ENCODE data around the gene ZNF708. TPM values are rescaled to one million over a fixed set of nuclear protein-coding genes. Genes with fewer than 3 reads are reported as not detected.
"Not testable (repeated sequence)": the region's sequence is repeated elsewhere in the genome, so short reads cannot be mapped to it uniquely, and the experiment has no call there.

The ZNF708 gene
- total and polyA plus RNA-seq, 11 donors = 3.1 to 8.7 (median 4.0) TPM

DNA sequence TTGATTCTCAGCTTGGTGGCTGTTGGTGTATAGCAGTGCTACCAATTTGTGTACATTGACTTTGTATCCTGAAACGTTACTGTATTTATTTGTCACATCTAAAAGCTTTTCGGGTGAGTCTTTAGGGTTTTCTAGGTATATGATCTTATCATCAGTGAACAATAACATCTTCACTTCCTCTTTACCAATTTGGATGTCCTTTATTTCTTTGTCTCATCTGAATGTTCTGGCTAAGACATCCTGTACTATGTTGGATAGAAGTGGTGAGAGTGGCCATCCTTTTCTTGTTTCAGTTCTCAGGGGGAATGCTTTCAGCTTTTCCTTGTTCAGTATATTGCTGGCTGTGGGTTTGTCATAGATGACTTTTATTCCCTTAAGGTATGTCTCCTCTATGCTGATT is 23.6 kb upstream of the ZNF708 start:
- no peak for DNase-seq
- TF ChIP-seq POLR2A (IDR thresholded peaks at IDR 0.05) = no peak
- TF ChIP-seq, protein P1, sequence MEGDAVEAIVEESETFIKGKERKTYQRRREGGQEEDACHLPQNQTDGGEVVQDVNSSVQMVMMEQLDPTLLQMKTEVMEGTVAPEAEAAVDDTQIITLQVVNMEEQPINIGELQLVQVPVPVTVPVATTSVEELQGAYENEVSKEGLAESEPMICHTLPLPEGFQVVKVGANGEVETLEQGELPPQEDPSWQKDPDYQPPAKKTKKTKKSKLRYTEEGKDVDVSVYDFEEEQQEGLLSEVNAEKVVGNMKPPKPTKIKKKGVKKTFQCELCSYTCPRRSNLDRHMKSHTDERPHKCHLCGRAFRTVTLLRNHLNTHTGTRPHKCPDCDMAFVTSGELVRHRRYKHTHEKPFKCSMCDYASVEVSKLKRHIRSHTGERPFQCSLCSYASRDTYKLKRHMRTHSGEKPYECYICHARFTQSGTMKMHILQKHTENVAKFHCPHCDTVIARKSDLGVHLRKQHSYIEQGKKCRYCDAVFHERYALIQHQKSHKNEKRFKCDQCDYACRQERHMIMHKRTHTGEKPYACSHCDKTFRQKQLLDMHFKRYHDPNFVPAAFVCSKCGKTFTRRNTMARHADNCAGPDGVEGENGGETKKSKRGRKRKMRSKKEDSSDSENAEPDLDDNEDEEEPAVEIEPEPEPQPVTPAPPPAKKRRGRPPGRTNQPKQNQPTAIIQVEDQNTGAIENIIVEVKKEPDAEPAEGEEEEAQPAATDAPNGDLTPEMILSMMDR (IDR thresholded peaks at IDR 0.05) = no peak
- H3K4me3 ChIP-seq = no peak overlapping the region
- no peaks in the 10 kb centered on the region for H3K27me3 ChIP-seq
- no peaks in the 10 kb centered on the region for H3K4me1 ChIP-seq
- no peak overlapping the region for H3K27ac ChIP-seq
- H3K36me3 ChIP-seq = no peaks in the 10 kb centered on the region
- H3K9me3 ChIP-seq = peaks cover 0 to 15% (median 4%) of the 10 kb centered on the region in 12 donors
- intact Hi-C loops (cut with DNase I) = no loop called here
- WGBS, 4 donors = 33 to 77% (median 56%) methylated on average over 1 to 2 of the region's 2 CpGs
- ATAC-seq = no peak

DNA sequence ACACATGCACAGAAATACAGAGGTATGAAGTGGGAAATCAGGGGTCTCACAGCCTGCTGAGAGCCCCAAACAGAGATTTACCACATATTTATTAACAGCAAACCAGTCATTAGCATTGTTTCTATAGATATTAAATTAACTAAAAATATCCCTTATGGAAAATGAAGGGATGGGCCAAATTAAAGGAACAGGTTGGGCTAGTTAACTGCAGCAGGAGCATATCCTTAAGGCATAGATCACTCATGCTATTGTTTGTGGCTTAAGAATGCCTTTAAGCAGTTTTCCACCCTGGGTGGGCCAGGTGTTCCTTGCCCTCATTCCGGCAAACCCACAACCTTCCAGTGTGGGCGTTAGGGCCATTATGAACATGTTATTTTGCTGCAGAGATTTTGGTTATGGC is 15.6 kb upstream of the ZNF708 start:
- intact Hi-C loops (cut with DNase I); H3K4me1 ChIP-seq; ATAC-seq; H3K4me3 ChIP-seq; H3K27me3 ChIP-seq; DNase-seq; H3K27ac ChIP-seq; H3K36me3 ChIP-seq: not testable (repeated sequence)
- H3K9me3 ChIP-seq = peaks cover 0 to 23% (median 4%) of the 10 kb centered on the region in 12 donors
- WGBS, 4 donors = 44 to 86% (median 47%) methylated on average over 2 of the region's 2 CpGs

- H3K27ac ChIP-seq = no peak overlapping the region
- DNase-seq = no peak
- H3K36me3 ChIP-seq = no peaks in the 10 kb centered on the region
- no peak overlapping the region for H3K4me3 ChIP-seq
- no peaks in the 10 kb centered on the region for H3K4me1 ChIP-seq
- intact Hi-C loops (cut with DNase I) = no loop called here
- no peak for ATAC-seq
- H3K27me3 ChIP-seq = no peaks in the 10 kb centered on the region
- H3K9me3 ChIP-seq = peaks cover 0 to 58% (median 24%) of the 10 kb centered on the region in 12 donors
- WGBS, 4 donors = 48 to 93% (median 50%) methylated on average over 2 of the region's 2 CpGs
- no peak for TF ChIP-seq POLR2A (IDR thresholded peaks at IDR 0.05)
- TF ChIP-seq, protein P1 (IDR thresholded peaks at IDR 0.05) = no peak
Observed at GRCh38 chr19:21335721-21336120, 6.5 kb upstream of the ZNF708 start.

DNA sequence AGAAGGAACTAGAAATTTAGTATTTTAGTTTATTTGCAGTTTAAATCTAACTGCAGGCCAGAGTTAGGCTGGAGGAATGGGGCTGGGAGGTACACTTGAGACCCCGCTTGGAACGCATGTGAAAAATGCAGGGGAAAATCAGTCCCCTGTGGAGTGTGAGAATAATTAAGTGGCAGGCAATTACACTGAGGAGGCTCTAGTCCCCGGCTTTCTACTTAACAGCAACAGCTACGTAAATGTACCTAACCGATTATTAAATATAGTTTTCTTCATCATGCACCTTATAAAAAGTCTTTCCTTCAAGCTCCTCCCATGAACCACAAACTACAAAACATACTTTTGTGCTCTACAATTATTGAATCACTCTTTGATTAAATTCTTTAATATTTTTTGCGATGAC is 804 bp downstream of the ZNF708 start:
- 6 to 7% (median 7%) methylated on average over 6 of the region's 6 CpGs for WGBS, 4 donors
- peak overlapping the region; percentile 50 to 90 (median 75) for H3K4me3 ChIP-seq
- DNase-seq (no peak), ATAC-seq (peak in 1 of 4 donors; percentile 22)
- no peaks in the 10 kb centered on the region for H3K27me3 ChIP-seq
- H3K9me3 ChIP-seq = peaks cover 0 to 26% (median 3%) of the 10 kb centered on the region in 12 donors
- H3K4me1 ChIP-seq = peaks cover 0 to 23% (median 12%) of the 10 kb centered on the region in 12 donors
- peak overlapping the region; percentile 81 to 98 (median 93) for H3K27ac ChIP-seq
- peaks cover 0 to 21% (median 8%) of the 10 kb centered on the region in 9 donors for H3K36me3 ChIP-seq
- TF ChIP-seq POLR2A (IDR thresholded peaks at IDR 0.05) = no peak
- TF ChIP-seq, protein P1 (IDR thresholded peaks at IDR 0.05) = no peak
- intact Hi-C loops (cut with DNase I) = loop anchor here in 1 of 10 donors (2.0 kb wide), 1 partner anchor 30 kb away; the partner anchor contains the start of gene ZNF738

GRCh38 chr19:21326169-21326568 is 3.0 kb downstream of the ZNF708 start:
- Histone ChIP-seq H3K36me3 (peaks cover 0 to 21% (median 8%) of the 10 kb centered on the region in 9 donors), H3K4me3 (no peak overlapping the region), H3K27ac (no peak overlapping the region), H3K4me1 (peaks cover 0 to 40% (median 24%) of the 10 kb centered on the region in 12 donors), H3K9me3 (peaks cover 0 to 19% (median 3%) of the 10 kb centered on the region in 12 donors), H3K27me3 (no peaks in the 10 kb centered on the region)
- DNase-seq (no peak), ATAC-seq (no peak)
- TF ChIP-seq POLR2A (IDR thresholded peaks at IDR 0.05) = no peak
- TF ChIP-seq, protein P1 (IDR thresholded peaks at IDR 0.05) = no peak
- 96 to 100% (median 98%) methylated on average over 2 of the region's 2 CpGs for WGBS, 4 donors
- intact Hi-C loops (cut with DNase I) = no loop called here

All from heart left ventricle (tissue), 16 donors.